Suprapubic skin (tissue), 4 donors: ENCODE measurements around the gene ALDOC.

Experiments
- CTCF ChIP-seq, 2 donors: fragments of 200-600 bp in 1 of 2; fragments of 450-650 bp in 1 of 2; sonication (generic) in 1 of 2; IDR thresholded peaks; one replicate each; pipeline ENCODE4 v1.5.1; 2016 to 2019; ENCODE audit warnings: antibody characterized with exemption in 2 of 2, mild to moderate bottlenecking in 1 of 2, moderate library complexity in 1 of 2
- EP300 ChIP-seq: sonication (generic); formaldehyde crosslinking; IDR thresholded peaks from one replicate; pipeline ENCODE4 v1.6.1; 2017; ENCODE audit warnings: antibody characterized with exemption
- POLR2A ChIP-seq, 2 donors: fragments of 450-650 bp; IDR thresholded peaks; one replicate each; pipeline ENCODE4 v1.6.1; 2017; ENCODE audit warnings: antibody characterized with exemption in 2 of 2, mild to moderate bottlenecking in 2 of 2, moderate library complexity in 2 of 2
- POLR2AphosphoS5 ChIP-seq, 3 donors: sonication (generic); formaldehyde crosslinking; IDR thresholded peaks; one replicate each; pipeline ENCODE4 v1.6.1; 2017; ENCODE audit warnings: antibody characterized with exemption in 3 of 3

DNA sequence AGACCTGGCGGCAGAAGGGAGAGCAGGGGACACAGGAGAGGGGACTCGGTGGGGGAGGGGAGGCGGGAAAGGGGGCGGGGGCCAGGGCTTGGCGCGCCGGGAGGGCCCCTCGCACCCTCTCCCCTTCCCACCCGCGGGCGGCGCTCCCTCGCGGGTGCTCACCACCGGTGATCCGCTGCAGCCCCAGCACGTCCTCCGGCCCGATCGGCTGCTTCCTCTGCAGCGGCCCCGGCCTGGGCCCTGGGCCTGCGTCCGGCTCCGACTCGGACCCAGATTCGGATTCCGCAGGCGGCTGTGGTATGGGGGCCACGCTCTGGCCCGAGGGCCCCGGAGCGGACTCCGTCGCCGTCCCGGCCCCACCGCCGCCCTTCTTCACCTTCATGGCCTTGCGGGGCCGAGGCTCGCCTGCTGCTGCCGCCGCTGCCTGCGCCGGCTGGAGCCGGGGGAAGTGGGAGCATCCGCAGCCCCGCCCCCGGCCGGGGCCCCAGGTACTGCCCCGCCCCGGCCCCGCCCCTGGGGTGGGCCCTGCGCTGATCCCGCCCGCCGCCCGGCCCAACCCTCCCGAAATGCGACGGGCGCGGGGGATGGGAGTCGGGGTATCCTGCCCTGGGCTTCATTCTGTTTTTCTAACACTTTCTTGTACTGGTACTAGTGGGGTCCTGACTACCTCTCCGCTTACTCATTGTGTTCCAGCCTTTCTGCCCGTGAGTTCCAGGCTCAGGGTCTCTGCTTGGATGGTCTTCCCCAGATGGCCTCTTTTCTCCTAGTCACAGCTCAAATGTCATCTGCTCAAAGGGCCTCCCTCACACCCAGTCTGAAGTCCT, 24.3 kb downstream of the ALDOC start, which contains the start of gene UNC119:
- TF ChIP-seq CTCF (IDR thresholded peaks at IDR 0.05) (no peak), POLR2AphosphoS5 (IDR thresholded peaks at IDR 0.05) (no peak), POLR2A (IDR thresholded peaks at IDR 0.05) (peak in 1 of 2 donors; percentile 17), EP300 (no peak)
